Stimulated activated CD4-positive, alpha-beta T cell treated with anti-CD3 and anti-CD28 coated beads, Interleukin-4, amount 100 ng/mL, for 1 hour (primary cell): ENCODE measurements around the gene PBRM1.
"Not testable (repeated sequence)": the region's sequence is repeated elsewhere in the genome, so short reads cannot be mapped to it uniquely, and the experiment has no call there.

Experiments used
- DNase-seq: peaks from one replicate; pipeline ENCODE4 v3.0.0-alpha.2; 2020

The PBRM1 gene

DNA sequence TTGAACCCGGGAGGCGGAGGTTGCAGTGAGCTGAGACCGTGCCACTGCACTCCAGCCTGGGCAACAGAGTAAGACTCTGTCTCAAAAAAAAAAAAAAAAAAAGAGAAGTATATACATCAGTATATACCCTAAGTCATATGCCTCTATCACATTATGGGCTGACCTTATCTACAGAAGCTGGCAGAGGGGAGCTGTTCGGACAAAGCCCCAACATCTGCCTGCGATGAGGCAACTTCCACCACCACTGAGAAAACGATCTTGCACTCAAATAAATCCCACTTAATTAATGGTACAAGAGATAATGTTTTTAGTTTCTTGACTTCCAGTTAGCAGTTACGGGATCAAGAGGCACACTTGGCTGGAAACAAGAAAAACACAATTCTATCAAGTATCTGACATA, 17.6 kb upstream of the PBRM1 start:
- no peak for DNase-seq

DNA sequence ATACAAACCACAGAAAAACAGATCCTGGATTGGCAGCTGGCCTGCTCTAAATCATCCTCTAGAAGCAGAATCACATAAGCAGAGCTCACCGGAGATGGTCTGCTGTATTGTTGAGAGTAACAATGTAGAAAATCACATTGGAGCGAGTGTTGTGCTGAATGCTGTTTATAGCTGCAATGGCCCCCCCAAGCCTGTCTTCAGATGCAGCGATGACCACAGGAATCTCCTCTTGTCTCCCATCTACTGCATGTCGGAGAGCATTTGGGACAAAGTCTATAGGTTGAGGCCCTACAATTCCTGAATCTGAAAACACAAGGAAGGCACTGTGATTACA, 11.9 kb upstream of the PBRM1 start:
- no peak for DNase-seq

DNA sequence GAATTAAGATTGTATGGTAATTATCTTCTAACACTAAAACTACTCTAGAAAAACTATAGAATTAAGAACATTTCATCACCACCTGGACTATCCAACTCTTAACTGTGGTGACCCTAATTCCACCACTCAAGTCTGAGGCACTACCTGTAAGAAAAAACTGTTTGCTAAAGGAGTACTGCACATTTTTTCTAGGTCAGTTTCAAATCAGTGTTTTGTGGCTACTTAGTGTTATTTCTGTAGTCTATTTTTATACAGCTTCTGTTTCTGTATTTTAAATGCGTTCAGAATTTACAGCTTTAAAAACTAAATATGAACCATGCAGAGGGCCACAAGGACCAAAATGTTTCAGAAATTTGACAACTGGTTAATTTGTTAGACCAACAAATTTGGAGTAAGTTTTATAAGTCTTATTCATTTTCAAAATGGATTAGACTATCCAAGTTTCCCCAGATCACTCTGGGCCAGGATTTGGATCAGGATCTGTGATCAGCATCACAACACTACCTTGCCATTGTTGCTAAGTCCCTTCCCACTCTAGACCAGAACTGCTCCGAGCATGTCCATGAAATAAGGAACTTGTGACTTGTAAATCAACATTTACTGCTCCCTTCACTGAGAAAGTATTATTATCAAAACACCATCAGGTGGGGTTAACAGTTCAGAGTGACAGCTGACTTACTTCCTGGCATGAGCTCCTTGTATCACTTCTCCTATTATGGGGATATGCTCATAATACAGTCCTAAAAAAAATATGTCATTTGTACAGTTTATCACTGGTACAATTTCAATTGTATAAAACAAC, 11.3 kb upstream of the PBRM1 start:
- no peak for DNase-seq

GRCh38 chr3:52695798-52696671, 10.3 kb upstream of the PBRM1 start:
- no peak for DNase-seq

DNA sequence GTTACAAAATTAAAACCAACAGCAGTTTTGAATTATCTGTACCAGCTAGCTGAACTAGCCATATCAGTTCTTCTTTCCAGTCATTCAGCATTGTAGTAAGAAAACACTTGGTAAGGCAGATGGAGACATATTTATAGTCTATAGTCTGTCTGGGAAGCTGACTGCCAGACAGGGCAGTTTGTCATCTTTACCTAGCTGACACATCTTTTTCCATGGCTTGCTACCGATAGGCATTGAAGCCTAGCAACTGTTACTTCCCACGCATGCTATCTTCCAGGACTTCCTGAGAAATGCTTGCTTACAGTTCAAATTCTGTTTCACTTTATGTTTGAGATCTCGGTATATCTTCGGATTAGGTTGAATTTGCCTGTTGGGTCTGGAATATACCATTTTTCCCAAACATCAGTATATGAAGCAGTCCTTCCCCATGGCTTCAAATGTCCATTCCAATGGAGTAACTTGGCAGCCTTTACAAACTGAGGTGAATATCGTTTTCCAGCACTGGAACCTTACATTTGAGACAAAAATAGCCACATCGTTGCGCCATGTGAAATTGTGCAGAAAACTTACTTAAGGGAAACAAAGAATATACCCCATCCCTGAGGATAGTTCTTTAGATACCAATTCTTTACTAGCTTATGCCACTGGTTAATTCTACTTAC, 8.9 kb upstream of the PBRM1 start:
- no peak for DNase-seq

- no peak for DNase-seq
These were observed 7.4 kb upstream of the PBRM1 start for GRCh38 chr3:52693071-52693470.

DNA sequence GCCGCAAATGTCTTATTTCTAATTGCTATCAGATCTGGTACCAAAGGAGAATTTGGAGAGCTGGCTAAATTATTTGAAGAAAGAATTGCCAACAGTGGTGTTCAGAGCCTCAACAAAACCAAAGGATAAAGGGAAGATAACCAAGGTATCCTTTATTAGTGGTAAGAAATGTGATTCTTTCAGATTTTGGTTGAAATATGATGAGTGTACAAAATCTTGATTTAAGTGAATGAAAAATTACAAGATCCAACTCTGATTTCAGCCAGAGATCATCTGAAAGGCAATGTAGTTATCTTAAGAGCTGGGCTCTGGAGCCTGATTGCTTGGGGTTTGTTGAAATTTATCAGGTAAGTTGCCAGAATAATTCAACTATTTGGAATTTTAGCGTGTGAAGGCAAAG, 4.8 kb upstream of the PBRM1 start:
- no peak for DNase-seq

DNA sequence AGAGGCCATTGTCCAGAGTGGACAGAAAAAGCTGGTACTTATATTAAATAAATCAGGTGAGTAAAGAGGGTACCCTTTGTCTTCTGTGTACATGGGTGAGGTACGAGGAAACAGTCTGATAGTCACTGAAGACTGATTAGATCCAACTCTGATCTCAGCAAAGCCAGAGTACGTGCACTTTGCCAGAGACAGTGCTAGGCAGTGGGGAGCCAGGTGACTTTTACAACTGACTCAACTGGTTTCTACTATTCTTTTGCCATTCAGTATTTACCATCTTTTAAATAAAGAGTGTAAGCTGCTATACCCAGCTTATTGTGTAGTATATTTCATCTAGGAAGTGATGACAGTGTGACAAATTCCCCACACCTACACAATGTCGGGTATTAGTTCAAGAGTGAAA, 3.4 kb upstream of the PBRM1 start:
- no peak for DNase-seq

DNA sequence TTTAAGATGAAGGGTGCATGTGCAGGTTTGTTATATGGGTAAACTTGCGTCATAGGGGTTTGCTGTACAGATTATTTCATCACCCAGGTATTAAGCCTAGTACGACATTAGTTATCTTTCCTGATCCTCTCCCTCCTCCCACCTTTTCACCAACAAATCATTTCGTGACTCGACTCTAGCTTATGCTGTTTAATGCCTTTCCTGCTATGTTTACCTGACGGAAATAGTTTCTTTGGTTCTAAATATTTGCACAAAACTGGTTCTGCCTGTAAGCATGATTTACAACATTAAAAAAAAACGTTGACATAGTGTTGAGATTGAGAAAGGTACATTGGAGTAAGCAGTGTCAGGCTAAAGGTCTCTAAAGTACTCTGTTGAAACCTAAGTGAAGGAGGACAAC, 2.6 kb upstream of the PBRM1 start:
- no peak for DNase-seq

GRCh38 chr3:52685285-52685708, 416 bp downstream of the PBRM1 start:
- peak; percentile 78 for DNase-seq

DNA sequence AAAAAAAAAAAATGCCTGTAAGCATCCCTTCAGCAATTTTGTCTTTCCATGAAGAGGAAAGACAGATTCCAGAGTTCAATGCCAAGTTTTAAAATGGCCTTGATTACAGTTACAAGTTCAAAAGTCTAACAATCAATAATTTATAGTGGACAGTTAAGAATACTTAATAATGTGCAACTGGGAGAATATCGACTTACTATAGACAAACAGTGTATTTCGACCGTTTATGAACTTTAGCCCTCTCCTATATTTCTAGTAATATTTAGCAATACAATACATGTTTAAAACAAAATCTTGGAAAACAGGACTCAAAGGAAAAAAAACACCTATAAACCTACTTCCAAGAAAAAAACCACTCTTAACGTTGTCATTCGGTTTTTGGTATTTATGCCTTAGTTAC, 1.5 kb downstream of the PBRM1 start:
- no peak for DNase-seq

GRCh38 chr3:52683611-52684010, 2.1 kb downstream of the PBRM1 start:
- DNase-seq: no peak

- no peak for DNase-seq
These were observed 3.7 kb downstream of the PBRM1 start for GRCh38 chr3:52682016-52682415.

- no peak for DNase-seq
These were observed 4.1 kb downstream of the PBRM1 start for GRCh38 chr3:52681596-52681995.

DNA sequence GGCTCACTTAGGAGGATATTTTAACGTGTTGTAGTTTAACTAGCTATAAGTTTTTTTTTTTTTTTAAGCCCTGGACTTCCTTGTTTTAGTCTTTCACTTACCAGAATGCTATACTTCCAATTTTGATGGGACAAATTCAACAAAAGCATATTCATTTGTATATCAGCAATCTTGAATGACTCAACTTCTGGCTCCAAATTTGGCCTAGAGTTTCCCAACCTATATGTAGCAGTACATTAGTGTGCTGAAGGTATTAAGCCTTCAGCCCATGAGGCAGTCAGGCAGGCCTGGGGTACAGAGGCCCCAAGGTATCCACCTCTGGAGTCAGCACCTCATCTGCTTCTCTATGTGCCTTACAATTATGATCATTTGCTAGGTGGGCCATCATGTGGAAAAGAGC, 5.9 kb downstream of the PBRM1 start:
- no peak for DNase-seq

DNA sequence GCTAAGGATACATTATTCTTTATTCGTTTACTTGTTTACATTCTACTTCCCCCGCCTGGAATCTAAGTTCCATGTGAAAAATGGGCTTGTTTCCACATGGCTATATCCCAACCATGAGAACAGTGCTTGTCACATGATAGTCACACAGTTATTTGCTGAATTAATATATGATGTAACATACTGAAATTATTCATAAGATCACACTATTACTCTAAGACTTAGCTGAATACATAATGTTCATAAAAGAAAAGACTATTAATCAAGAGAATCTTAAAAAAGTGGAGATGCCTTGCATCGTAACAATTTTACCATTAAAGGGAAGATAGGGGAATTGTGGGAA, 6.5 kb downstream of the PBRM1 start:
- no peak for DNase-seq

DNA sequence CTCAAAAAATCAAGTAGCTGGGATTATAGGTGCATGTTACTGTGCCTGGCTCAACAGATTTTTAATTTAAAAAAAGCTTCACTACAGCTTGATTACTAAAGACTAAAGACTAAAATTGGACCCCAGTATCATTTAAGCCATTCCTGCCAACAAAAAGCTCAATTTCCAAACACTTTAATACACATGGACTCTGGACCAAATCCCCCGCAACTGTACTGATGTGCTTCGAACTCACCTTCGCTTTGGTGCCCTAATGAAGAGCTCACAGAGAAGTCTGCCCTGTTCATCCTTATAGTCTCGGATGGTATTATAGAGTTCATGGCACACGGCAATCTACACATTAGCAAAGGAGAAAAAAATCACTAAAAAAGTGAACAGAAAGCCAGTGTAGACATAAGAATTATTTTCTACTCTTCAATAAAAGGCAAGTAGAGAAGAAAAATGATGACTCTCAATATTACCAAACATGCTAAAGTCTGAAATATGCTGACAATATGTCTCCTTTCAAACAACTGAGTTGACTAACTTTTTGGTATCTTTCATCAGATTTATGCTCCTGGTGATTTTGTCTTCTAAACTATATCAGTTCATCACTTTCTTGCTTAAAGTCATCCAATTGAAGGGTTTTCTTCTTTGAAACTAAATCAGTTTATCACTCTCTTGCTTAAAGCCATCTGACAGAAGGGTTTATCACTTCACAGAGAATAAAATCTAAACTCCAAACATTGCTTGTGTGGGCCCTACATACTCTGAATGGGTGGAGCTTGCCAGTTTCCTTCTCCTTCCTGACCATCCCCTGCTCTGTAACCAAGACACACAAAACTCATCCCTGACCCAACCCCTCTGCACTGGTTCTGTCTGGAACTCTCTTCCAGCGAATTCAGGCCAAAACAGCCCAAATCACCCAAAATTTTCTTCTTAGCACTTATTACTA, 7.2 kb downstream of the PBRM1 start:
- no peak for DNase-seq

- not testable (repeated sequence) for DNase-seq
These were observed 9.5 kb downstream of the PBRM1 start for GRCh38 chr3:52676201-52676600.

DNA sequence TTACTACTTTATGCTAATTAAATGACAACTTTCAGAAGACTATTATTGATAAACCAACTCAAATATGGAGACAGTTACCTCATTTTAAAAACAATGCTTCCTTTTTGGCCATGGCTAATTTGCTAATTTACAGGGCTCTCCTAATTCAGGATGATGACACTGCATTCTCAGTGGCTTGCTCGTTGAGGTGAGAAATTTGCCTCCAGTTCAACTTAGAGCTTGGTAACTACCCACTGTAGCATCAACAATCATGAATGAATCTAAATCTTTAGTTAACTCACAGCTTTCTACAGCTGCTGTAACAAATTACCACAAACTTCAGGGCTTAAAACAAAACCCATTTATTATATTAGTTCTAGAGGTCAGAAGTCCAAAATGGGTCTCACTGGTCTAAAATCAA, 14.0 kb downstream of the PBRM1 start:
- DNase-seq: no peak

- DNase-seq: no peak
These were observed 14.8 kb downstream of the PBRM1 start for GRCh38 chr3:52670621-52671521.

GRCh38 chr3:52663098-52663497, 22.6 kb downstream of the PBRM1 start:
- DNase-seq: no peak

DNA sequence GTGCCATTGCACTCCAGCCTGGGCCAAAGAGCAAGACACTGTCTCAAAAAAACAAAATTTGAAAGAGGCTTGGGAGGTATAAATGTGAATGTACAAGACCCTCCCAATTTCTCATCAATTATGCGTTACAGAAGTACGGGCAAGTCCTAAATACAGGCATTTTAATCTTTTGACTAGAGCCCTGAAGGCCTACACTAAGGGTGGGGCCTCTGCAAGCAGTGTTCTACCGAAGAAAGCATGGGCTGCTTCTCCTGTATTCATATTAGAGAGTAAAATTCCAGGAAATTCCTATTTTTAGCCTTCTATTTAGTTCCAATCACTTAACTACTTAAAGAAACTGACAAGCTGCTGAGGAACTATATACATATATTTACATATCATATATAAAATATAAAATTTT, 25.7 kb downstream of the PBRM1 start:
- DNase-seq: no peak
